C4-2B (cell line): Measurements from ENCODE around the gene ELMO2.

ENCODE experiments used
- CTCF ChIP-seq: fragments of 450-650 bp; conservative IDR thresholded peaks from 2 replicates; pipeline ENCODE4 v1.5.1; 2017; ENCODE audit warnings: mild to moderate bottlenecking
- ZFX ChIP-seq: fragments of 450-650 bp; IDR thresholded peaks from 2 replicates; pipeline ENCODE4 v1.6.1; 2017

DNA sequence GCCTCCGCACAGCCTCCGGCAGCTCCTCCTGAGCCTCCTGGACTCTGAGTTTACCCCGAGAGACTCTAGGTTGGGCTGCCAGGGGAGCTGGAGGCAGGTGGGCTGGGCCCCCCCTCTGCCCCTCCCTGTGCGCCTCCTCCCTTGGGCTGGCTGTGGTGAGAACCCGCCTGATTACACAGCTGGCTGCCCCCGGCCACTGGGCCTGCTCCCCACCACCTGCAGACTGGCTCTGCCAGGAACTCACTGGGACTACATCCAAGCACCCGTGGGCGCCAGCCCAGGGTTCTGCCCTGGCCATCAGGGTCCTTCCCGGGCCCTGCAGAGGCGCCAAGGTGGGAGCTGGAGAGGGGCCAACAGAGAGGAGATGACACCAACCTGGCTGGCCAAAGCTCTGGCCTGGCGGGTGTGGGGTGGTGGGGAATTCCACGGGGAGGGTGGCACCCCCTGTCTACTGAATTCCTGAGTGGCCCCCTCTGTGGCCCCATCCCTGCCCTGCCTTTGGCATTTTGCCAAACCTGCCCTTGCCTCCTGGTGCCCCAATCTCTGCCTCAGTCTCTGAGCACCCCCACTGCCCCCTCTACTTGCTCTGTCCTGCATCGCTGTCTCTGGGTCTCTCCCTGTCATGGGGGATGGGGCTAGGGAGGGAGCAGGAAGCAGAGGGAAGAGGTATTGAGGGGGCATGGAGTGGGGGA, 76.2 kb downstream of the ELMO2 start:
- TF ChIP-seq CTCF = no peak
- no peak for TF ChIP-seq ZFX
